ENCODE results near the gene UBE4B. TPM values are rescaled to one million over a fixed set of nuclear protein-coding genes. Genes with fewer than 3 reads are reported as not detected.
A peak's percentile ranks its signal among the peaks of the same experiment; 100 is the strongest.
"Not testable (repeated sequence)": the region's sequence is repeated elsewhere in the genome, so short reads cannot be mapped to it uniquely, and the experiment has no call there.

UBE4B gene
- total RNA-seq, 4 donors from 2014 or later: 31.2 to 48.6 (median 44.0) TPM

- WGBS, 2 donors: 30 to 36% methylated on average over 5 of the region's 5 CpGs
- Histone ChIP-seq H3K27me3 (no peaks in the 10 kb centered on the region), H3K36me3 (no peaks in the 10 kb centered on the region), H3K4me1 (peaks cover 3 to 83% (median 34%) of the 10 kb centered on the region in 4 donors), H3K27ac (peak overlapping the region in 3 of 4 donors; percentile 18 to 82 (median 25)), H3K4me3 (no peak overlapping the region), H3K9me3 (no peaks in the 10 kb centered on the region)
- DNase-seq (ENCODE audit: low spot score in 2 of 2): no peak
- TF ChIP-seq POLR2A (IDR thresholded peaks at IDR 0.05): no peak
- TF ChIP-seq CTCF (IDR thresholded peaks at IDR 0.05): no peak
- no peak for TF ChIP-seq EP300 (IDR thresholded peaks at IDR 0.05)
These were observed 185.1 kb downstream of the UBE4B start for GRCh38 chr1:10217748-10218441.

- Histone ChIP-seq H3K4me1 (peaks cover 3 to 69% (median 21%) of the 10 kb centered on the region in 4 donors), H3K36me3 (no peaks in the 10 kb centered on the region), H3K4me3 (no peak overlapping the region), H3K9me3 (no peaks in the 10 kb centered on the region), H3K27ac (no peak overlapping the region), H3K27me3 (no peaks in the 10 kb centered on the region)
- TF ChIP-seq CTCF (IDR thresholded peaks at IDR 0.05): no peak
- no peak for TF ChIP-seq POLR2A (IDR thresholded peaks at IDR 0.05)
- no peak for TF ChIP-seq EP300 (IDR thresholded peaks at IDR 0.05)
- DNase-seq (ENCODE audit: low spot score in 2 of 2): no peak
These were observed 187.4 kb downstream of the UBE4B start for GRCh38 chr1:10220200-10220599.

- WGBS, 2 donors: 84 to 87% methylated on average over 6 of the region's 6 CpGs
- peaks cover 3 to 68% (median 23%) of the 10 kb centered on the region in 4 donors for H3K4me1 ChIP-seq
These were observed 187.9 kb downstream of the UBE4B start for GRCh38 chr1:10220657-10221056.

GRCh38 chr1:10225573-10225972, 192.8 kb downstream of the UBE4B start:
- no peak for TF ChIP-seq EP300 (IDR thresholded peaks at IDR 0.05)
- no peak for TF ChIP-seq POLR2A (IDR thresholded peaks at IDR 0.05)
- no peak for TF ChIP-seq CTCF (IDR thresholded peaks at IDR 0.05)

More at GRCh38 chr1:10220657-10221056, 187.9 kb downstream of the UBE4B start:
- H3K27ac ChIP-seq; H3K9me3 ChIP-seq; H3K4me3 ChIP-seq; H3K27me3 ChIP-seq; H3K36me3 ChIP-seq; DNase-seq (ENCODE audit: low spot score in 2 of 2): not testable (repeated sequence)

GRCh38 chr1:10228528-10228927, 195.8 kb downstream of the UBE4B start:
- Histone ChIP-seq H3K4me3 (no peak overlapping the region), H3K27me3 (no peaks in the 10 kb centered on the region), H3K9me3 (no peaks in the 10 kb centered on the region), H3K4me1 (peaks cover 0 to 53% (median 5%) of the 10 kb centered on the region in 4 donors), H3K27ac (no peak overlapping the region), H3K36me3 (peaks cover 0 to 6% (median 0%) of the 10 kb centered on the region in 3 donors)
- WGBS, 2 donors: 55 to 76% methylated on average over 2 of the region's 2 CpGs
- DNase-seq (ENCODE audit: low spot score in 2 of 2): no peak
- TF ChIP-seq POLR2A (IDR thresholded peaks at IDR 0.05) (no peak), CTCF (IDR thresholded peaks at IDR 0.05) (no peak), EP300 (IDR thresholded peaks at IDR 0.05) (no peak)

More at GRCh38 chr1:10225573-10225972, 192.8 kb downstream of the UBE4B start:
- Histone ChIP-seq H3K27ac (peak overlapping the region in 2 of 4 donors; percentile 7 to 21), H3K9me3 (no peaks in the 10 kb centered on the region), H3K36me3 (no peaks in the 10 kb centered on the region), H3K4me3 (no peak overlapping the region), H3K4me1 (peaks cover 0 to 53% (median 8%) of the 10 kb centered on the region in 4 donors), H3K27me3 (no peaks in the 10 kb centered on the region)
- no peak for DNase-seq (ENCODE audit: low spot score in 2 of 2)
- WGBS, 2 donors: 45 to 52% methylated on average over 1 of the region's 1 CpG
